GM11168 (cell line): ENCODE data around the gene DLX6.

ENCODE experiments used
- in situ Hi-C: fragments of 300-500 bp; cut with MboI; formaldehyde crosslinking; loops from one replicate; pipeline ENCODE4 v1.12.0; 2022; ENCODE audit warnings: low sequenced_read_pairs; ENCODE audit not compliant: unreplicated experiment

The DLX6 gene

DNA sequence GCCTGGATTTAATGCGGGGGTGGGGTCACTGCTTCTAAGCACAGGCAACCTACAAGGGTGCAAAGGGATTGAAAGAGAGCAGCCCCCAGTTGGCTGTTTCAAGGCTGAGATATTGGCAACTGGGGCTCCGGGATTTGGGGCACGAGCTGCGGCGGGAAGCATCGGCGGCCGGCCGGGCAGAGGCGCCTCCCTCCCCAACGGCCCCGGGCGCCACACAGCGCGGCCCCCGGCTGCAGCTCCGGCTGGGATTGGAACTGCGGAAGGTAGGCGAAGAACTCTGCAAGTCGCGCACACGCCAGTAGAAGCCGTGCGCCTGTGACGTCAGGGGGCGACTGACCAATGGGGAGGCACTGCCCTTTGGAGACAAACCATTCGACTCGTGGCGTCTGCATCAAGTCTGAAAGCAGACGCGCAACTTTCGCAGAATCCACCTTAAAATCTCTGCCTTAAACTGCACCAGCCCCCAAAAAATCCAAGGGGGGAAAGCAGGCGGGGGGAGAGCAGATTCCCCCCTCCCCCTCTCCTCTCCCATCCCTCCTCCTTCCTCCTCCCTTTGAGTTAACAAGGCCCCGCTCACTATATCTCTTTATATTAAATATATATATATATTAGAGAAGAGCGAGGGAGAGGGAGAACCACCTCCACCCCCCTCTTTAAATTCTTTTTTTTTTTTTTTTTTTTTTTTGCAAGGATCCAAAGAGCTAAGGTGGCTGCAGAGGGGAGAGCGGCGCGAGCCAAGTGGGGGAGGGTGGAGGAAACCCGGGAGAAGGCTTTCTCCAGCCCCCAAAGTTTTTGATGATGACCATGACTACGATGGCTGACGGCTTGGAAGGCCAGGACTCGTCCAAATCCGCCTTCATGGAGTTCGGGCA, at the start of gene DLX6:
Gene DLX6, plus strand, starts transcription at position 371 of the 872 bp plus-strand sequence. Its CDS starts 425 bp downstream, at position 796.
- in situ Hi-C loops = no loop called here

DNA sequence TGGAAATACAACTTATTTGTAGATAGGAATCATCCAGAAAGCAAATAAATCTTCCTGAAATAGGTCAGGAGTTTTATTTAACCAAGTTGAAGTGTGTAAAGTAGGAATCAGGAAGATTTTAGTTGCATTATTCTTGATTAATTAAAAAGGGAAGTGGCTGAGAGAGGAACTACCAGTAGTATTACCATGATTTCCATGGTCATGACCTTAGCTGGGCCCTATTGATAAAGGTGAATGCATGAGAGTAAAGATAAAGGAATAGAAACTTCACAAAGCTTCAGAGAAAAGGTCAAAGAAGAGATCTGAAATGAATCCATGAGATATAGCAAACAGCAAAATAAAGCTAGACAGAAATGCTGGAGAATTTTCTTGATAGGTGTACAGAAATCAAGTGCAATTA, 46.2 kb upstream of the DLX6 start:
- in situ Hi-C loops = no loop called here

- in situ Hi-C loops = no loop called here
Measured at GRCh38 chr7:96962221-96962885, 43.0 kb upstream of the DLX6 start.

DNA sequence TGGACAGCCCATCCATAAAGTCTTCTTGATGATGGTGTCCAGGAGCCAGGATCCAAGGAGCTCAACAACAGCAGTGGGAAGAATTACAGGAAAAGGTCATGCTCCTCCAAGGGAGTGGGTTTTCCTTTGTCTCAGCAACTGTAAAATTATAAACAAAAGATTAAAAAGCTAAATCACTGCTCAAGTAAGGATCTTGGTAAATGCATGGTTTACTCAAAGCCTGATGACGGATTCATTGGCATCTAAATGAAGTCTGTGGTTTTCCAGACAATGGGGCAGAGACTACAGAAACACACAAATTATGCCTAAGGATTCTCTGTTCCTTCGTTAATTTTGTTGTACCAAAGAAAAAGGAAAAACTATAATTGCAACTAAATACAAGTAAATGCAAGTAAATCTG, 36.4 kb upstream of the DLX6 start:
- in situ Hi-C loops = no loop called here

DNA sequence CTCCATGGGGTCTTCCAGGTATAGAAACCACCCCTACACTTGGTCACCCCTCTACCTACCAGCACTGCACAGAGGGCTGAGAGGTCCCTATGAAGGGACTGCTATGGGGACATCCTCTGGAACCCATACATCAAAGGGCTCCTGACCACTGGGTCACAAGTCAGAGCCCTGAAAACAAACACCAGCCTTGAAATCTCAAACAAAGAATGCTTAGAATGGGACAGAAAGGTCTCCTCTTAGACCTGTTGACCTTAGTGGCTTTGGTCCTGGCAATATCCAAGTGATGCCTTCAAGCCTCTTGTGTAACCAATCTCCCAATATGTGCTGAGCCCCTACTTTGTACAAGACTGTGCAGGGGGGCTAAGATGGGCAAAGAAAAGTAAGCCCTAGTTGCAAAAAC, 34.6 kb upstream of the DLX6 start:
- in situ Hi-C loops = no loop called here

- in situ Hi-C loops = no loop called here
Measured at GRCh38 chr7:96973986-96974385, 31.4 kb upstream of the DLX6 start.

GRCh38 chr7:96976106-96976505, 29.2 kb upstream of the DLX6 start:
- in situ Hi-C loops = no loop called here

DNA sequence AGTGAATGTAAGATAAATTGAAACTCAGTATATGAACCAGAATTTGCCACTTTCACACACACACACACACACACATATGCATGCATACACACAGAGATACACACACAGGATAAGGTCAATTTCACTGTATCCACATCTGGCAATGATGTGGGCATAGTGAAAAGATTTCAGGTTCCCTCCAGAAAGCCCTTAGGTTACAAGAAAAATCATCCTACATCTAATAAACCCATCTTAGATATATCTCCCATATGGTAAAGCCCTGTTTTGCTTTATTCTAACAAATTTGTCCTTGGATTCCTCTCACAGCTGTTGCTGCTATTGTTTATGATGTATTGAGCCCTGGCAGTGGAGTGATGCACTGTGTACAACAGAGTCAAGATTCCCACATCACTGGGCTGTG, 27.9 kb upstream of the DLX6 start:
- in situ Hi-C loops = no loop called here

DNA sequence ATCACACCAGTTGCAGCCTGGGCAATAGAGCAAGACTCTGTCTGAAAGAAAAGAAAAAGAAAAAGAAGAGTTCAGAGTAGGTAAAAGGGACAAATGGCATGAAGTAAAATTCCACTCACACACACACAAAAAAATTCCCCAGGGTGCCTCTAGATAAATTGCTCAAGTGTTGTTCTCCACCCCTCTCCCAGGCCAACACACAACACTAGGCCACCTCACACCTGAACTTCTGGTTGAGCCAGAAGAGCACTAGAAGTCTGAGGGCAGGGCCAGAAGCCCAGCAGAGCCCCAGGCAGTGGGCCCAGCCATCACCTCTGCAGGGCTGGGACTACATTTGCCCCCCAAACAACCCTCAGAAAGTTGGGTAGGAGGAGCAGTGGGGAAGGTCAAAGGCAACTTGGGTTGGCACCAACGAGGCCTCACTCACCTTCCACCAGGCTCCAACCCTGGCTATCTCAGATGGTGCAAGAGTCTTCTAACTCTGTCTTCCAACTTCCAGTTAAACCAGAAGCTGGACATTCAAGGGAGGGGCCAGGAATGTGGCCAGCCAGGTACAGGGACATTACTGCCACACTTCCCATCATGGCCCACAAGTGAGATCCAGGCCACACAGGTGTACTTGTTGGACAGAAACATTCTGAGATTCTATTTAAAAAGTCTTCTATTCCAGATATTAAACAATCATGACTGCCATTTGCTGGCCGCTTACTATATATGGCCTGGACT, 25.6 kb upstream of the DLX6 start:
- in situ Hi-C loops = no loop called here

DNA sequence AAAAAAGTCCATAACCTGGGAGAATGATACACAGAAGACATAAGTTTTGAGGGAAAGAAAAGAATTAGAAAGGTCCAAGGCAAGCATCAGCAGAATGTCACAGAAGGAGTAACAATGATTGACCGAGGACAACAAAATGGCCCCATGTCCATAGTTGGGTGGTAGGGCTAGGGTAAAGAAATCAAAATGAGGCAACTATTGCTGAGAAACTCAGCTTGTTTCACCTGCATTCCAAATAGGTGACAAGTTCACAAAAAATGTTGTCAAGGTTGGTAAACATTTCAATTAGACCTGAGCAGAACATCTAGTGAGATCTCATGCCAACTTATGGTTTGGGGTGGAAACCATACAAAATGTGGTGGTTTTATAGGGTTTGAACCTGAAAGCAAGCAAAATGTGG, 22.8 kb upstream of the DLX6 start:
- in situ Hi-C loops = no loop called here

- in situ Hi-C loops = no loop called here
Measured at GRCh38 chr7:96985992-96986391, 19.4 kb upstream of the DLX6 start.

DNA sequence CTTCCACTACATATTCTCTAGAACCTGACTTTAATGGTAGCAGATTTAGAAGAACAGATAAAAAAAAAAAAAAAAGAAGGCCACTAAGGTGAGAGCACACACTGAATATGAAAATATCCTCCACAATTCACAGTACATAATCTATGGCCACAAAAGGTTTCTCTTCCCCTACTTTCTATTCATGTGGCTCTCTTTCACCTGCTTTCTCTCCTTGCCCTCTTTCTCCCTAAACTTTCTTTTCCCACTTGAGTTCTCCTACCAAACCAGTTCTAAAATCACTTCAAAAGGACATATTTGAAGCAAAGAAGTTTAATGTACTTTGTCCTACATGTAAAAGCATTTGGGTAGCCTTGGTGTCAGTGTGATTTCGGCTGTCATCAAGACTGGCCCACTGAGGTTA, 18.5 kb upstream of the DLX6 start:
- in situ Hi-C loops = no loop called here

DNA sequence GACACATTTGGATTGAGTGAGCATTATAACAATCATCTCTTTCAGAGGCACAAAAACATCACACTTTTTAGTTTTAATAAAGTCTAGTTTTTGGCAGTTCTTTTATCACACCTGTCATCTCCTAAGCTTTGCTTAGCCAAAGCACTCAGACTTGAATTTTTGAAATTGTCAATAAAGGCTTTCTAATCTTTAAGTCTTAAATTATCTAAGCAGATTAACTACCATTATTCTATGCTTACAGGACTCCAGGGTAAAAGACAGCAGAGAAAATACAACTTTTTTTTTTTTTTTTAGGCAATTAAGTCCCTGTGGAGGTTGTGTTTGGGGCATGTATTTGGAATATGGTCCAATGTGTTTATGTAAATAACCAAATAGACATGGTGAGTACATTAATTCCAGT, 17.6 kb upstream of the DLX6 start:
- in situ Hi-C loops = no loop called here

GRCh38 chr7:96989241-96989858, 16.0 kb upstream of the DLX6 start:
- in situ Hi-C loops = no loop called here

DNA sequence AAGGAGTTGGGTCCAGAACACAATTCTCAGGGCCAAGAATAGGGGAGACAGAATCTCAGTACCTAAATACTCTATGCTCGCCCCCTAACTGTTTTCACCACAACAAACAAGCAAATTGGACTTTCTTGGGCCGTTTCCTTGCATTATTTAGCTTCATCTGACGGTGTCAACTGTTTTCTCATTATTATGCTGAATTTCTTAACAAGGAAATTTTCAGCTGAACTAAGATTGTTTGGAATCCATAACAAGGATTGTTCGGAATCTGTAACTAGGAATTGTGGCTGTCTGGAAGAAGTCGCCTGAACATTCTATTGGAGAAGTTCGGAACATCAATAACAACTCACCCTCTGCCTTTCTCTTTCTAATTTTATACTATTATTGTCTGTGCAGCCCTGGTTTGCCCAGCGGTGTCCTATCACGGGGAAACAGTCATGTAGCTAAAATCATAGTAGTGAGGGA, 15.5 kb upstream of the DLX6 start:
- in situ Hi-C loops = no loop called here

- in situ Hi-C loops = no loop called here
Measured at GRCh38 chr7:96991546-96992191, 13.7 kb upstream of the DLX6 start.

GRCh38 chr7:96992192-96993005, 13.0 kb upstream of the DLX6 start:
- in situ Hi-C loops = no loop called here

GRCh38 chr7:96993094-96993865, 12.1 kb upstream of the DLX6 start:
- in situ Hi-C loops = no loop called here

DNA sequence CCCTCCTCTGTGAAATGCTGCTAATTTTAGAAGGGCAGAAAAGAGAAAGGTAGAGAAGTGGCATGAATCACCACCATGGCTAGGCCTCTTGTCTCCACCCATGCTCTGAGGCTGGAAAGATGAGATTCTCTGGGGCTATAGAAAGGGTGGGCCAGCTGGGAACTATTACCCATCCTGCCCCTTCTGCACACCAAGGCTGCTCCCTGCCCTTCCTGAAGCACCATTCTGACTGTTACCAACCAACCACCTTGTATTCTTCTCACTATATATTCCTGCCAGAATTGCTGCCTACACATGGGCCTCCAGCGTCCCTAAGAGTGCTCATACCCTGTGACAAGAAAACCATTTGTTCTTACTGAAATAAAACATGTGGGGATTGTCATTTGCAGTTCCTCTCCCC, 11.4 kb upstream of the DLX6 start:
- in situ Hi-C loops = no loop called here
